SKM-1 treated with dmso at 0.1 percent for 144 hours (cell line): Measurements from ENCODE around the gene SLC9A5.

Experiments
- DNase-seq: peaks from one replicate; lab custom pipeline; 2025; ENCODE audit not compliant: unreplicated experiment; lab: John Stamatoyannopoulos, UW

SLC9A5 gene, protein sequence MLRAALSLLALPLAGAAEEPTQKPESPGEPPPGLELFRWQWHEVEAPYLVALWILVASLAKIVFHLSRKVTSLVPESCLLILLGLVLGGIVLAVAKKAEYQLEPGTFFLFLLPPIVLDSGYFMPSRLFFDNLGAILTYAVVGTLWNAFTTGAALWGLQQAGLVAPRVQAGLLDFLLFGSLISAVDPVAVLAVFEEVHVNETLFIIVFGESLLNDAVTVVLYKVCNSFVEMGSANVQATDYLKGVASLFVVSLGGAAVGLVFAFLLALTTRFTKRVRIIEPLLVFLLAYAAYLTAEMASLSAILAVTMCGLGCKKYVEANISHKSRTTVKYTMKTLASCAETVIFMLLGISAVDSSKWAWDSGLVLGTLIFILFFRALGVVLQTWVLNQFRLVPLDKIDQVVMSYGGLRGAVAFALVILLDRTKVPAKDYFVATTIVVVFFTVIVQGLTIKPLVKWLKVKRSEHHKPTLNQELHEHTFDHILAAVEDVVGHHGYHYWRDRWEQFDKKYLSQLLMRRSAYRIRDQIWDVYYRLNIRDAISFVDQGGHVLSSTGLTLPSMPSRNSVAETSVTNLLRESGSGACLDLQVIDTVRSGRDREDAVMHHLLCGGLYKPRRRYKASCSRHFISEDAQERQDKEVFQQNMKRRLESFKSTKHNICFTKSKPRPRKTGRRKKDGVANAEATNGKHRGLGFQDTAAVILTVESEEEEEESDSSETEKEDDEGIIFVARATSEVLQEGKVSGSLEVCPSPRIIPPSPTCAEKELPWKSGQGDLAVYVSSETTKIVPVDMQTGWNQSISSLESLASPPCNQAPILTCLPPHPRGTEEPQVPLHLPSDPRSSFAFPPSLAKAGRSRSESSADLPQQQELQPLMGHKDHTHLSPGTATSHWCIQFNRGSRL

DNA sequence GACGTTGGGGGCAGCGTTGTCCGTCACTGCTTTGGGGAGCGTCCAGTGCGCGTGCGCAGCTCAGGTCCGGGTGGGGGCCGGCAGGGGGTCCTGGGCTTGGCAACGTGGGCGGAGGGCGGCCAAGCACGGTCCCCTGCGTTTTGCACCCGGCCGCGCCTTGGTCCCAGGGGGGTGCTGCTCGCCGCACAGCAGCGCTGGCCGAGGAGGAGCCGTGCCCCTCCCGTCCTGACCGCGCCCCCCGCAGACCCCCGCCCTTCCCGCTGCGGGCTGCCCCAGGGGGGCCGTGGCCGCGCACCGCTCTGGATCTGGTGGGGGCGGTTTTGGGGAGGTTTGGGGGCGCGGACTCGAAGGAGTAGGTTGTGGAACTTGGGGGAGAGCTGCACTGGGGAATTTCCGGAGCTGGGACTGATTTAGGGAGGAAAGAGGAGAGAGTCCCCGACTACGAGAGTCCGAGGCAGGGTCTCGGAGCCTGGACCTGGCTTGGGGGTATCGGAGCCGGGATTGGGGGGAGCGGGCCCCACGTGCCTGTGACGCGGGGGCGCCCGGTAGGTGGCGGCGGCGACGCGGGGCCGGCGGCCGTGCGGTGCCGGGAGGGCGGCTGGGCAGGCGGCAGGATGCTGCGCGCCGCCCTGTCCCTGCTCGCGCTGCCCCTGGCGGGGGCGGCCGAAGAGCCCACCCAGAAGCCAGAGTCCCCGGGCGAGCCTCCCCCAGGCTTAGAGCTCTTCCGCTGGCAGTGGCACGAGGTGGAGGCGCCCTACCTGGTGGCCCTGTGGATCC lies at the start of gene SLC9A5:
Gene SLC9A5 (plus strand): TSS at position 579 of the 777 bp plus-strand sequence. CDS start 36 bp downstream, at position 615.
- DNase-seq: no peak

DNA sequence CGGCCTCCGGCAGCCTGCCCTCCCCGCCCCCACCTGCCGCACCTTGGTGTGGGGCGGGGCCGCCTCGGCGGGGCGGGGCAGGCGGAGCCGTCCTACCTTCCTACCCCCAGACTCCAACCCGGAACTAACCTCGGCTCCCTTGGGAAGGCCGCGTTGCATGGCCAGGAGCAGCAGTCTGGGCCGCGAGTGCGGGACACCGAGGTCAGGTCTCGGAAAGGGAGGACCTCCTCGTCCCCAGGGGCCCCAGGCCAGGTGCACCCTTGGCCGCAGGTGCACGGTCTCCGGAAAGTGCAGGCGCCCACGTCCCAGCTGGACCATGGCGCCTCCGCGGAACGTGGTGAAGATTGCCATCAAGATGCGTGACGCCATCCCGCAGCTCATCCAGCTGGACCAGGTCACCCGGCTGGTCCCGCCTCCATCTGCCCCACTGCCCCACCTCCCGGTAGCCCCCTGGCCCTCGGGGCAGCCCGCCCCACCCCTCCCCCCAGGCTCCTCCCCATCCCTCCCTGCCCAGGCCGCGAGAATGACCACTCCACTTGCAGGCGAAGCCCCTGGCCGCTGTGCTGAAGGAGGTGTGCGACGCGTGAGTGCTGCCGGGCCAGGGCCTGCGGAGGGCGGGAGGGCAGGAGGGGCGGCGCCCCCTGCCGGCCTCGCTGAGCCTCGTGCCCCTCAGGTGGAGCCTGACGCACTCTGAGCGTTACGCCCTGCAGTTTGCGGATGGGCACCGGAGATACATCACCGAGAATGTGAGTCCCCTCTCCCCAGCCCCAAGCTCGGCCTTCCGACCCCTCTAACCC lies 49.6 kb upstream of the SLC9A5 start, which contains the start of gene ELMO3:
Gene ELMO3 (plus strand): TSS at position 121 of the 797 bp plus-strand sequence. CDS start 196 bp downstream, at position 317.
- DNase-seq: no peak

DNA sequence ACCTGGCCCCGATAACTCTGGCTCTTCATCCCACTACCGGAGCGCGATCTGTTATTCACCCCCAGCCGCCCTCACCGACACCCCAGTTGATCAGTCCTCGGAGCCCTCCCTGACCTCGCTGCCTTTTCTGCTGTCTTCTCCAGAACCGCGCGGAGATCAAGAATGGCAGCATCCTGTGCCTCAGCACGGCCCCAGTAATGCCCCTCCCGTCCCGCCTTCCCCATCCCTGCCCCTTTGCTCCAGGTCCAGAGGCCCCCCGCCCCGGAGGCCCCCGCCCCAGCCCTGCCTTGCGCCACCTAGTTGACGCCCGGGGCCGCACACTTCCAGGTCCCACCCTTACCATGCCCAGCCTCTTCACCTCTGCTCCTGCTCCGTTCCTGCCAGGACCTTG lies 49.0 kb upstream of the SLC9A5 start:
- DNase-seq: no peak

DNA sequence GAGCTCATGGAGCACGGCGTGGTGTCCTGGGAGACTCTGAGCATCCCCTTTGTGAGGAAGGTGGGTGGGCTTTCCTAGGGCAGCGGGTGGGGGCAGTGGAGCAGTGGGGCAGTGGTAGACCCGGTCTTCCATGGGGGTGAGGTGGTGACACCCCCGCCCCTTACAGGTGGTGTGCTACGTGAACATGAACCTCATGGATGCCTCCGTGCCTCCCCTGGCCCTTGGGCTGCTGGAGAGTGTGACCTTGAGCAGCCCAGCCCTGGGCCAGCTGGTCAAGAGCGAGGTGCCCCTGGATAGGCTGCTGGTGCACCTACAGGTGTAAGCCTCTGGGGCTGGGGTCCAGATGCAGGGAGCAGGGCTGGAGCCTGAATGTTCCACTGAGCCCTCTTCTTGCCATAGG lies 48.3 kb upstream of the SLC9A5 start:
- DNase-seq: no peak

DNA sequence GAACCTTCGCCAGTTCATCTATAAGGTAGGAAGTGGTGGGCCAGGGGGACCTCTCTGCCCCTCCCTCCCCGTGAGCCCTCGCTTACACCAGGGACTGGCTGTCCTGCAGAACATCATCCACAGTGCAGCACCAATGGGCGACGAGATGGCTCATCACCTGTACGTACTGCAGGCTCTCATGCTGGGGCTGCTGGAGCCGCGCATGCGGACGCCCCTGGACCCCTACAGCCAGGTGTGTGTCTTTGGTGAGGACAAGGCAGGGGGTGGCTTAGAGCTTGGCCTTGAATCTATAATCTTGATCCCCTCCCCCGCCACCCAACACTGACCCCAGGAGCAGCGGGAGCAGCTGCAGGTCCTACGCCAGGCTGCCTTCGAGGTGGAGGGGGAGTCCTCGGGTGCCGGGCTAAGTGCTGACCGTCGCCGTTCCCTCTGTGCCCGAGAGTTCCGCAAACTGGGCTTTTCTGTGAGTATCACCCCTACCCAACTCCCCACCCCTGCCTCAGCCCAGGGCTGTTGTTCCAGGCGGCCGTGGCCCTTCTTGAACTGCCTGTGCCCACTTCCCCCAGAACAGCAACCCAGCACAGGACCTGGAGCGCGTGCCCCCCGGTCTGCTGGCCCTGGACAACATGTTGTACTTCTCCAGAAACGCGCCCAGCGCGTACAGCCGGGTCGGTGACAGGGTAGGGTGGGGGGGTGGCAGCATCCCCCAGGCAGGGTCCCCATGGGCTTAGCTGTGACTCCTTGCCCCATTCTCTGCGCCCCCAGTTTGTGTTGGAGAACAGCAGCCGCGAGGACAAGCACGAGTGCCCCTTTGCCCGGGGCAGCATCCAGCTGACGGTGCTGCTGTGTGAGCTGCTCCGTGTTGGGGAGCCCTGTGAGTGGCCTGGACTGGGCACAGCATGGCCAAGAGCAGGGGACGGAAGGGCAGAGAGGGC lies 47.1 kb upstream of the SLC9A5 start:
- DNase-seq: no peak

DNA sequence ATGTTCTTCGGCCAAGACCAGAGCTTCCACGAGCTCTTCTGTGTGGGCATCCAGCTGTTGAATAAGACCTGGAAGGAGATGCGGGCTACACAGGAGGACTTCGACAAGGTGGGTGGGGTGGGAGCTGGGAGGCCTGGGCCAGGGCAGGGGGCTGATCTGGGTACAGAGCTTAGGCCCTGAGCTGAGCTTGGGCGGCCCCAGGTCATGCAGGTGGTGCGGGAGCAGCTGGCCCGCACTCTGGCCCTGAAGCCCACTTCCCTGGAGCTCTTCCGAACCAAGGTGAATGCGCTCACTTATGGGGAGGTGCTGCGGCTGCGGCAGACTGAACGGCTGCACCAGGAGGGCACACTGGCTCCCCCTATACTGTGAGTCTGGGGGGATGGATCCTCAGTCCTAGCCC lies 46.4 kb upstream of the SLC9A5 start:
- no peak for DNase-seq

DNA sequence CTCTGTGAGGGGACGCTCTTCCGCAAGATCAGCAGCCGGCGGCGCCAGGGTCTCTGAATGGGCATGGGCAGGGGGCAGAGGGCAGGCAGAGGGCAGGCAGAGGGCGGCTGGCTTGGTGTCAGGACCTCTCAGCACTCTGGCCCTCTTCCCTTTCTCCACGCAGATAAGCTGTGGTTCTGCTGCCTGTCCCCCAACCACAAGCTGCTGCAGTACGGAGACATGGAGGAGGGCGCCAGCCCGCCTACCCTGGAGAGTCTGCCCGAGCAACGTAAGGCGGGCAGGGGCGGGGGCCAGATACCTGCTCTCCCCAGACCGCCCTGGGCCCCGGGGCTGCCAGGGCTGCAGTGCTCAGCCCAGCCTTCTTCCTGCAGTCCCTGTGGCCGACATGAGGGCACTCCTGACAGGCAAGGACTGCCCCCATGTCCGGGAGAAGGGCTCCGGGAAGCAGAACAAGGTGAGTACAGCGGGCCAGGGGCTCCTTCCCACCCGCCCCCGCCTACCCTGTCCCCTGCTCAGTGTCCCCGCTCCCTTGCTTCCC lies 45.8 kb upstream of the SLC9A5 start:
- DNase-seq: no peak

DNA sequence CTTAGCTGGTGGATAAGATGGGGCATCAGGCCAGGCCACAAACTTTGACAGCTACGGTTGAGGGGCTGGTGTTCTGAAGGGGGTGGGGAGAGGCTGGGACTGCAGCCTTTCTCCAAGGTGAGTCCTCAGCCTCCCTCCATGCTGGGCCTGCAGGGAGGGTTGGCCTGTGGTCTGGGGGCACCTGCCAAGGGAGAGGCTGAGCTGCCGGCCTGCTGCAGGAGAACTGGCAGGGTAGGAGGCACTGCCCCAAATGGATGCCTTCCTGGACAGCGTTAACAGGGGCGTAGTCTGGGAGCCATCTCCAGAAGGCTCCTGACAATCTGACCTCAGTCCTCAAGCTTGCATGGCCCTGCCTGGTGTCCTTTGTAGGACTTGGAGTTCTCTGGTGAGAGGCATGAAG lies 44.7 kb upstream of the SLC9A5 start:
- DNase-seq: no peak

DNA sequence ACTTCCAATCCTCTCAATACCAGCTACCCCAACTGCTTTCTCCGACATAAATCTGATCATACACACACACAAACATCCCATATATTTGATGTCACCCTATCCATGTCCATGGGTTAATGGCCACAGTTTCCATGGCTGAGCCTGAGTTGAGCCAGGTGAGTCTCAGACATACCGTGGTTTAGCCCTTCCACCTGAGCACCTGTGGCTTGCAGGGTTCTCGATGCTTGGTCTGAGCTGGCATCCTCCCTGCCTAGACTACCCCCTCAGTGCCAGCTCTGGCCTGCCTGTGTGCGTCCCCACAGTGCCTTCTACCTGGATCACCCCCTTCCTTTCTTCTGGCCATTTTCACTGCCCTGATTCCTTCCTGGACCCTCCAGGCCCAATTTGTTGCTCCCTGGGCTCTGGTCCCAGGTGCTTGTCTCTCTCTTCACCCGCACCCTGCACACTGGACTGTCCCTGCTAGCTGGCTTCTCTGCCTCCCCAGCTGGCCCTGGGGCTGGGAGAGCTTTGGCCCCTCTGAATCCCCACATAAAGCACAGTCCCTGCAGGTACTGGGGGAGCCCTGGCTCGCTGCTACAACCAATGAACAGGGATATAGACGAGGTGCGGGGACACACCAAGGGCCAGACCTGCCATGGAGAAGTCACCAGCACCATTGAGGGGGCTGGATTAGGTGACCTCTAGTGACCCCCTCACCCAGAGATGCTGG lies 42.5 kb upstream of the SLC9A5 start:
- no peak for DNase-seq

DNA sequence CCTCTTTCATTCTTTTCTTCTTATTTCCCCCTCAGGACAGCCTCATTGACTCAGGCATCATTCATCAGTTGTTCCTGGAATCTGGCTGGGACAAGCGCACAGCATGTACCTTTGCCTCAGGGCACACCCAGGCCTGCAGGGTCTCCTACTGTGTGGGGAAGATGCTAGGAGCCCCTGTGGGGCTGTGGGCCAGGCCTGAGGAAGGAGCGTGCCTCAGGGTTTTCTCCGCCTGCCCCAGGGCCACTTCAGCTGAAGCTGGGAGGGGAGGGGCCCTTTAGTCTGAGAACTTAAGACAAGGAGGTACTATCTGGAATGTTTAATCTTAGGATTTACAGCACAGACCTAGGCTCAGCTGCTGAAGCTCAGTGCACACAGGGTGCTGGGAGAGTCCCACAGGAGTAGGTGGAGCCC lies 41.9 kb upstream of the SLC9A5 start:
- DNase-seq: no peak

DNA sequence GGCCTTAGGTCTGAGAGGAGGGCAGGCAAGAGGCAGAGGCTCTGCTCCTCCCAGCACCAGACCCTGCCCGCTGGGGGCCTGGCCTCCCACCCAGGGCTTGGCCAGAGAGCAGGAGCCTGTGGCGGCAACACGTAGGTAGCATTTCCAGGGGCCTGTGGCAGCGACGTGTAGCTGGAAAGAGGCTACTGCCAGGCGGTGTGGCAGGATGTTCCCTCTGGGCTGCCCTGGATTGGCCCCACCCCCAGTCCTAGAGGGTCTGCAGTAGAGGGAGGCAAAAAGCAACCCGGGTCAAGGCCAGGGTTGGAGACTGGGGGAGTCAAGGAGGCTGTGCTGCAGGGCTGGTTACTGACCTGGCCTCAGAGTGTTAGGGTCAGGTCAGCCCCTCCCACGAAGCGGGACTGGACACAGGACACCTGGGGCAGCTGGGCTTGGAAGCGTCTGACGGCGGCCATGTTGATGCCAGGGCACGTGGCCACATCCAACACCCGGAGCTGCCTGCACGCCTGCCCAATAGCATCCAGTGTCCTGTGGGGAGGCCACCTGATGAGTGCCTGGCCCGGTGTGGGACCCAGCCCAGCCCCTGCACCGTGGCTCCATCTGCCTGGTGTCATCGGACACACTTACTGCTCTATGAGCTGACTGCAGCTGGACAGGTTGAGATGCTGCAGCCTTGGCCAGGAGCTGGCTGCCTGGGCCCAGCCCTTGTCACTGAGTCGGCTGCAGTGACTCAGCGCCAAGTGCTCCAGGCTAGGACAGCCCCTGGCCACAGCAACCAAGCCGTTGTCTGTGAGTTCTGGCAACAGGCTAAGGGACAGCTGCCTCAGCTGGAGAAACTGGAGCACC lies 41.3 kb upstream of the SLC9A5 start:
- no peak for DNase-seq

DNA sequence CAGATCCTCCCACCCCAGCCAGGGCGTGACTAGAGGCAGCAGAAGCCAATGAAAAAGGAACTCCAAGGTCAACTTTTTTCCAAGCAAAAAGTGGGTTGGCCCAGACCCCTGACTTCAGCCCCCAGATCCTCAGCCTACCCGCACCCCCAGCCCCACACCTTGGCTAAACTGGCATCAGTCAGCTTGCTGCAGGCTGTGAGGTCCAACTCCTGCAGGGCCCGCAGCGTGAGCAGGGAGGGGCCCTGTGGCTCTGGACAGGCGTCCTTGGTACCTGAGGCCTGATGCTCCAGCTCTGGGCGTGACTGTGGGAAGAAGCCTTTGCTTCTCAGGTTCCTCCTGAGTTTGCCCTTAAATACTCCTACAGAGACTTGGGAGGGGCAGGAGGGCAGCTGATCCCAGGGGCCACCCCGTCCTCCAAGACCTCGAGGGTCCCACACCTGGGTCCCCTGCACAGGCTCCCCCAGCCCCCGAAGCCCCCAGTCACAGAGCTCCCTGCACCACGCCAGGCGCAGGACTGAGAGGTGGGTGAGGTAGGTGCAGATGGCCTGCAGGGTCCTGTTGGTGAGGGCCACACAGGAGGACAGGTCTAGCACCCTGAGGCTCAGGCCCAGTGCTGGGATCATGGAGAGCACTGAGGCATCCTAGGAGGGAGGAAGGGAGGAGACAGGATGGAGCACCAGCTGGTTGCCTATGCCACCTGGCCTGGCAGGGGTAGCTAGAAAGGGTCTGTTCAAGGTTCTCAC lies 40.5 kb upstream of the SLC9A5 start:
- DNase-seq: no peak

DNA sequence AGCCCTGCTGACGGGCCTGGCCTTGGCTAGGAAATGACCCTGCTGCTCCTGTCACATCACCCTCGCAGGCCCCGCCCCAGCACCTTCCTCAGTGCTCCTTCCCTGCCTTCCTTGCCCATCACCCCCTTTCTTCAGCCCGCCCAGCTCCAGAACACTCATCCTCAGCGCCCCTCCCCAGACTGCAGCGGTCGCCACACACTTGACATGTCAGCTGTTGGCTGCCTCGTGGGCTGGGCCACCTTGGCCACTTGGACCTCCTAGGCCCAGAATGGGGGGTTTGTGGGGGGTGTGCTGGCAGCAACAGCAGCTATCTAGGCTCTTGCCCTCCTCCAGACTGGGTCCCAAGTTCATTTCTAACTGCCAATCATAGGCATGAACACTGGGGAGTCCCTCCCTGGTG lies 39.2 kb upstream of the SLC9A5 start:
- no peak for DNase-seq

DNA sequence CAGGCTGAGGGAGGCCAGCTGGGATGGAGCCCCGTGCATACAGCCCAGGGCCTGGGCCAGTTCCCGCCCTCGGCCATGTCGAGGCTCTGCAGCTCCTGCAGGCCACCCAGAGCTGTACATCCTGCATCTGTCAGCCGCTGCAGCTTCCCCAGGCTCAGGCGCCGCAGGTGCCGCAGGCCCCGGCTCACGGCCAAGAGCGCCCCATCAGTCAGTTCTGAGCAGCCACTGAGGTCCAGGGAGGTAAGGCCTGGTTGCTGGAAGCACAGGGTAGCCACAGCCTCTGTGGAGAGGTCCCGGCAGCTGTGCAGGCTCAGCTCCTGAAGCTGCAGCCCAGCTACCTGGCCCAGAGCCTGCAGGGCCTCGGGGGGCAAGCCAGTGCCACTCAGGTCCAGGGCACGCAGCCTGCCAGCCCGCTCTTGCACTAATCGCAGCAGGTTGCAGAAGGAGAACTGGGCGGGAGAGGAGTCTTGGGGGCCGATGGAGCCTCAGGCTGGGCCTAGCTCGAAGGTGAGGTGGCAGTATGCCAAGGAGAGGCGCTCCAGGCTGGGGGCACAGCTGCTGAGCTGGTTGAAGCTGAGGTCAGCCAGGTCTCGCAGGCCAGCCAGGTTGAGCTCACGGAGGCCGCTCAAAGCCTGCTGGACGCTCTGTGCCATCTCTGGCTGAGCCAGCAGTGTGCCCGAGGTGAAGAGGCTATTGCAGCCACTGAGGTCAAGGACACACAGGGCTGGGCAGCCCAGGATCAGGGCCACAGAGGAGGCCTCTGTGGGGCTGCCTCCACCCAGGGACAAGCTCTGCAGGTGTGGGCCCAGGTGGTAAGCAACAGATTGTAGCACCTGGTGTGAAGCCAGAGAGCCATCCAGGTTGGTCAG lies 38.5 kb upstream of the SLC9A5 start:
- no peak for DNase-seq

DNA sequence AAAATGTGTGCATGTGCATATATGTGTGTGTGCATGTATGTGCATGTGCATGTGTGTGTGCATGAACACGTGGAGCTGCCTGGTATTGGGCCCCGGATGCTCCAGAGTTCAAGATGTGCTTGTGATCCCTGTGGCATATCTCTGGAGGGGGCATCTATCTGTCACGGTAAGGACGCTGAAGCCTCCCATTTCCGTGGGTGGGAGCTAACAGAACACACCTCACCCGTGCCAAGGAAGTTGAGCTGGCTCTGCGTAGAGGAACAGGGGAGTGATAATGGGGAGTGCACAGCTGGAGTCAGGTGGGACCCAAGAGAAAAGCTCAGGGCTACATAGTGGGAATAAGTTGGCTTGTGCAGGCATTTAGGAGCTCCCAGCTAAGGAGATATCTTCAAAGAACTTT lies 37.1 kb upstream of the SLC9A5 start:
- DNase-seq: no peak

DNA sequence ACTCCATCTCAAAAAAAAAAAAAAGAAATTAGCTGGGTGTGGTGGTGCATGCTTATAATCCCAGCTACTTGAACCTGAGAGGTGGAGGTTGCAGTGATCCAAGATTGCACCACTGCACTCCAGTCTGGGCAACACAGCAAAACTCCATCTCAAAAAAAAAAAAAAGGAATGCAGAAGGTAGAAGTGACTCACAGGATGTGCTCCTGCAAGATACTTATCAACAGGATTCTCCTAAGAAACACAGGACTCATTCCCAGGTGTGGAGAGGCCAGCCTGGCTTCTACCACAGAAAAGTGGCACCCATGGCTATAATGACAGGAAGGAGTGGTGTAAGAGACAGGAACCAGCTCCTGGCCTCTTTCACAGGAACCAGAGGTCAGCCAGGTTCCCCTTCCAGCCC lies 36.0 kb upstream of the SLC9A5 start:
- no peak for DNase-seq
